ENCODE data around the gene WHRN.

GRCh38 chr9:114390952-114391351 lies 114.3 kb downstream of the WHRN start:
- TF ChIP-seq POLR2AphosphoS5 (IDR thresholded peaks at IDR 0.05; ENCODE audit: low read depth, low read length) (no peak), POLR2A (IDR thresholded peaks at IDR 0.05; ENCODE audit: low read depth, low read length) (no peak), TAF1 (IDR thresholded peaks at IDR 0.05; ENCODE audit: borderline replicate concordance, low read depth, low read length) (no peak)

Measured in GM12892 (cell line).